Tibial artery (tissue), 4 donors: ENCODE data around the gene HSH2D.

ENCODE experiments used
- DNase-seq, 2 donors: peaks; one replicate each; pipeline ENCODE4 v3.0.0-alpha.2; 2019
- H3K27ac ChIP-seq, 2 donors: fragments of 200-600 bp; sonication (generic) in 1 of 2; 1 replicate in 1 of 2; 2 replicates in 1 of 2; pipeline ENCODE4 v1.5.1; 2018 to 2019; ENCODE audit warnings: mild to moderate bottlenecking in 1 of 2
- H3K27me3 ChIP-seq, 2 donors: fragments of 200-600 bp; sonication (generic) in 1 of 2; one replicate each; pipeline versions ENCODE4 v1.5.1 to v1.6.0; 2016 to 2019
- H3K36me3 ChIP-seq, 3 donors: fragments of 200-600 bp; sonication (generic) in 2 of 3; one replicate each; pipeline ENCODE4 v1.5.1; 2016 to 2019; ENCODE audit warnings: mild to moderate bottlenecking in 2 of 3
- H3K4me1 ChIP-seq, 4 donors: fragments of 200-600 bp; sonication (generic) in 2 of 4; 1 replicate in 3 of 4; 2 replicates in 1 of 4; pipeline ENCODE4 v1.5.1; 2016 to 2019
- H3K4me3 ChIP-seq, 2 donors: fragments of 200-600 bp; sonication (generic) in 1 of 2; 1 replicate in 1 of 2; 2 replicates in 1 of 2; pipeline ENCODE4 v1.5.1; 2018 to 2019; ENCODE audit warnings: mild to moderate bottlenecking in 2 of 2
- H3K9me3 ChIP-seq, 3 donors: fragments of 200-600 bp; sonication (generic) in 1 of 3; one replicate each; pipeline ENCODE4 v1.5.1; 2016 to 2019
- intact Hi-C: fragments of 100-400 bp; cut with DNase I; formaldehyde crosslinking; loops from one replicate; pipeline ENCODE4 v1.15.0; 2023; ENCODE audit warnings: low total_unique reads
- TF ChIP-seq, protein P1 (sequence below), 2 experiments: fragments of 200-600 bp in 1 of 2; fragments of 450-650 bp in 1 of 2; IDR thresholded peaks; one replicate each; pipeline ENCODE4 v1.5.1; 2017 to 2019; ENCODE audit warnings: antibody characterized with exemption in 2 of 2, mild to moderate bottlenecking in 1 of 2, moderate library complexity in 1 of 2

HSH2D gene

DNA sequence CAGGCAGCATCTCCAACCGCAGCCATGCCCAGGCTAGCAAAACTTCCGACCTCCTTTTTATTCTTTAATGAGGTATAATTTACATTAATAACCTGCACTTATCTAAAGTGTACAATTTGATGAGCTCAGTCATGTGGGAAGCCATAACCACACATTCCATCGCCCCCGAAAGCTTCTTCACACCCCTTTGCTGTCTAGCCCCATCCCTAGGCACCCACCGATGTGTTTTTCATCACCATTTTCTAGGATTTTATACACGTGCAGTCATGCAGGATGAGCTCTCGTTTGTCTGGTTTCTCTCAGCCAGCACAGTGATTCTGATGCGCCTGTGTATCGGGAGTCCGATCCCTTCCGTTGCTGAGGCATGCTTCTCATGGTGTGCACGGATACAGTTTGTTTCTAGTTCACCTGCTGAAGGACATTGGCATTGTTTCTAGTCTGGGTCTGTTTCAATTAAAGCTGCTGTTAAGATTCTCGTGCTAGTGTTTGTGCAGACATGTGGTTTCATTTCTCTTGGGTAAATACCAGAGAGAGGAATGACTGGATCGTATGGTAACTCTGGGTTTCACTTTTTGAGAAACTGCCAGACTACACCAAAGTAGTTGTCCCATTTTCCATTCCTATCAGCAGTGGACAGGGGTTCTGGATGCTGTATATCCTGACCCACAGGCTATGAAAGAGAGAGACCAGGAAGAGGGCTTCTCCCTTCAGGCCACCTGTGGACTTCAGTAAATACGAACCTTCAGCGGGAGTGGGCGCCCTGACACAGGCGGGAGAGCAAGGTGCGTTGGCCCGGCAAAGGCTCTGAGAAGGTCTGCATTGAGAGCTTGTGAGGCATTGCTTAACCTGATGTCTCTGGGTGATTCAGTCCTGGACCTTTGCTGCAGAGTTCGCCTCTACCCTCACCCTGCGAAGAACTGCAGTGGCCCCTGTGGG, 59.1 kb downstream of the HSH2D start:
- no peaks in the 10 kb centered on the region for H3K9me3 ChIP-seq
- peaks cover 0 to 30% (median 22%) of the 10 kb centered on the region in 4 donors for H3K4me1 ChIP-seq
- intact Hi-C loops = no loop called here
- DNase-seq = peak in 1 of 2 donors; percentile 29
- TF ChIP-seq, protein P1, sequence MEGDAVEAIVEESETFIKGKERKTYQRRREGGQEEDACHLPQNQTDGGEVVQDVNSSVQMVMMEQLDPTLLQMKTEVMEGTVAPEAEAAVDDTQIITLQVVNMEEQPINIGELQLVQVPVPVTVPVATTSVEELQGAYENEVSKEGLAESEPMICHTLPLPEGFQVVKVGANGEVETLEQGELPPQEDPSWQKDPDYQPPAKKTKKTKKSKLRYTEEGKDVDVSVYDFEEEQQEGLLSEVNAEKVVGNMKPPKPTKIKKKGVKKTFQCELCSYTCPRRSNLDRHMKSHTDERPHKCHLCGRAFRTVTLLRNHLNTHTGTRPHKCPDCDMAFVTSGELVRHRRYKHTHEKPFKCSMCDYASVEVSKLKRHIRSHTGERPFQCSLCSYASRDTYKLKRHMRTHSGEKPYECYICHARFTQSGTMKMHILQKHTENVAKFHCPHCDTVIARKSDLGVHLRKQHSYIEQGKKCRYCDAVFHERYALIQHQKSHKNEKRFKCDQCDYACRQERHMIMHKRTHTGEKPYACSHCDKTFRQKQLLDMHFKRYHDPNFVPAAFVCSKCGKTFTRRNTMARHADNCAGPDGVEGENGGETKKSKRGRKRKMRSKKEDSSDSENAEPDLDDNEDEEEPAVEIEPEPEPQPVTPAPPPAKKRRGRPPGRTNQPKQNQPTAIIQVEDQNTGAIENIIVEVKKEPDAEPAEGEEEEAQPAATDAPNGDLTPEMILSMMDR (IDR thresholded peaks at IDR 0.05) = no peak
- H3K36me3 ChIP-seq = peaks cover 23 to 70% (median 54%) of the 10 kb centered on the region in 3 donors
- H3K4me3 ChIP-seq = no peak overlapping the region
- no peaks in the 10 kb centered on the region for H3K27me3 ChIP-seq
- no peak overlapping the region for H3K27ac ChIP-seq

DNA sequence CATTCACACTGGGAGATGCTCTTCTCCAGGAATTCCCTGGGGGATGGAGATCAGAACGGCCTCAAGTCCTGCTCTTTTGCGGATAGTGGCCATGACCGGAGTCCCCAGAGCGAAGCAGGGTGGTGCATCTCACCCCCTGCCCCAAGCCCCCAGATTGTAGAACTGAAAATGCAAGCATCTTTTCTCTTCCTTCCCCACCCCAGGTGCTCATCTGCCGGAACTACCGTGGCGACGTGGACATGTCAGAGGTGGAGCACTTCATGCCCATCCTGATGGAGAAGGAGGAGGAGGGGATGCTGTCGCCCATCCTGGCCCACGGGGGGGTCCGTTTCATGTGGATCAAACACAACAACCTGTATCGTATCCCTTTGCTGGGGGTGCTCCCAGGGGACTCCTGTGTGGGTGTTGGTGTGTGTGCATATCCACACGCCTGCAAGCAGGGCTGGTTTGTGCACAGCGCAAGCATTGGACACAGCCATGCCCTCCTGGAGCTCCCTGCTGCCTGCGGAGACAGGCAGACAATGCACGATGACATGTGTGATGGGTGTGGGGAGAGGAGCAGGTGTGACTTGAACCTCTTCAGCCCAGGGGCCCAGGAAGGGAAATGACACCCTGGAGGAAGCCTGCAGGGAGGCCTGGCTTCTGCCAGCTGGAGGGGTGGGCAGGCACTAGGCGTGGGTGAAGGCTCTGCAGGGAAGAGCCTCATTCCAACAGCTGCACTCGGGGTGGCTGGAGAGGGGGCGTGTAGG, 59.9 kb downstream of the HSH2D start:
- Histone ChIP-seq H3K4me1 (peaks cover 0 to 26% (median 20%) of the 10 kb centered on the region in 4 donors), H3K36me3 (peaks cover 28 to 78% (median 63%) of the 10 kb centered on the region in 3 donors), H3K4me3 (no peak overlapping the region), H3K27ac (no peak overlapping the region), H3K27me3 (no peaks in the 10 kb centered on the region), H3K9me3 (no peaks in the 10 kb centered on the region)
- intact Hi-C loops = no loop called here
- TF ChIP-seq, protein P1 (IDR thresholded peaks at IDR 0.05) = no peak
- peak in 1 of 2 donors; percentile 55 for DNase-seq

DNA sequence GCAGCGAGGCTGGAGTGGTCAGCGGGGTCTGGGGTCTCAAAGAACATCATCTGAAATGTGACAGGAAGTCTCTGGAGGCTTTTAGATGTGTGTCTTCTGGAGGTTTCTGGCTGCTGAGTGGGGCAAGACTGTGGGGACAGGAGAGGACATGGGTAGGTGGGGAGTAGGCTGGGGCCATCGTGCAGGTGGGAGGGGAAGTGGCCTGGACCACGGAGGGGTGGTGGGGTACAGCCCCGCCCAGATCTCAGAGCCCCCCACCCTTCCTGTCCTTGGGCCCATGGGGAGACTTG, 60.5 kb downstream of the HSH2D start:
- no peaks in the 10 kb centered on the region for H3K27me3 ChIP-seq
- intact Hi-C loops = no loop called here
- H3K4me1 ChIP-seq = peaks cover 0 to 21% (median 15%) of the 10 kb centered on the region in 4 donors
- TF ChIP-seq, protein P1 (IDR thresholded peaks at IDR 0.05) = no peak
- H3K36me3 ChIP-seq = peaks cover 33 to 83% (median 68%) of the 10 kb centered on the region in 3 donors
- no peak overlapping the region for H3K27ac ChIP-seq
- H3K9me3 ChIP-seq = no peaks in the 10 kb centered on the region
- H3K4me3 ChIP-seq = no peak overlapping the region
- peak in 1 of 2 donors; percentile 51 for DNase-seq

DNA sequence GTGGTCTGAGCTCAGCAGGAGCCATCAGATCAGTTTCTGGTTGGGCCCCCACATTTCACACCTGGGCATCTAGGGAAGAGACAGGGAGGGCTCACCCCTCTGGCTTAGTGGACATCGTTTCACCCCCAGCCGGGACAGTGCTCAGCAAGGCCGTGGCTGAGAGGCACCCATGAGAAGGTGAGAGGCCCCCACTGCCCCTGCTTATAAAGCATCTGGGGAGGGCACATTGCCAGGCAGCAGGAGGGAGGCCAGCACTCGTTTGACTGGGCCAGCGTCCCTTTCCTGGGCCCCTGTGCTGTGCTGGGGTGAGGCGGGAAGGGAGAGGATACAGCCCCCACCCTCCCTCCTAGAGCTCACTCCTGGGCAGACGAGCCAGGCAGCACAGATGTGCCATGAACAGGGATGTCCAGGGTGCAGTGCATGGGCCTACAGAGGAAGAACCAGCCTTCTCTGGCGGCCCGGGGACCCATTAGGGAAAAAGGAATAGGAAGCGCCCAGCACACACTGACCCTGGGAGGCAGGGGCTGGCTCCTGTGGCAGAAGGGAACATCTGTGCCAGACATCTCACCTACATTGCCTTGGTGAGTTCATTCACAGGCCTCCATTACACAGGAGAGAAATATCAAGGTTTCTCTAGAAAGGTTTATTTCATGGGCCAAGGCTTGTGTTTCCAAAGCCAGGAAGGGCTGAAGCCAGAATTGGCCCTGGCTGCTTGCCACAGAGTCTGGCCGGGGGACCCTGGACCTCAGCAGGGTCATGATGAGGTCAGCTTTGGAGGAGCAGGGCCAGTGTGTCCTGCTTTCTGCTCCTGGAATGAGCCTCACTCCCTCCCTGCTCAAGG, 61.9 kb downstream of the HSH2D start:
- H3K27me3 ChIP-seq = no peaks in the 10 kb centered on the region
- DNase-seq = peak; percentile 18 to 43
- peaks cover 47 to 96% (median 83%) of the 10 kb centered on the region in 3 donors for H3K36me3 ChIP-seq
- H3K4me3 ChIP-seq = no peak overlapping the region
- intact Hi-C loops = no loop called here
- H3K9me3 ChIP-seq = no peaks in the 10 kb centered on the region
- TF ChIP-seq, protein P1 (IDR thresholded peaks at IDR 0.05) = no peak
- no peak overlapping the region for H3K27ac ChIP-seq
- peaks cover 0 to 6% (median 1%) of the 10 kb centered on the region in 4 donors for H3K4me1 ChIP-seq

DNA sequence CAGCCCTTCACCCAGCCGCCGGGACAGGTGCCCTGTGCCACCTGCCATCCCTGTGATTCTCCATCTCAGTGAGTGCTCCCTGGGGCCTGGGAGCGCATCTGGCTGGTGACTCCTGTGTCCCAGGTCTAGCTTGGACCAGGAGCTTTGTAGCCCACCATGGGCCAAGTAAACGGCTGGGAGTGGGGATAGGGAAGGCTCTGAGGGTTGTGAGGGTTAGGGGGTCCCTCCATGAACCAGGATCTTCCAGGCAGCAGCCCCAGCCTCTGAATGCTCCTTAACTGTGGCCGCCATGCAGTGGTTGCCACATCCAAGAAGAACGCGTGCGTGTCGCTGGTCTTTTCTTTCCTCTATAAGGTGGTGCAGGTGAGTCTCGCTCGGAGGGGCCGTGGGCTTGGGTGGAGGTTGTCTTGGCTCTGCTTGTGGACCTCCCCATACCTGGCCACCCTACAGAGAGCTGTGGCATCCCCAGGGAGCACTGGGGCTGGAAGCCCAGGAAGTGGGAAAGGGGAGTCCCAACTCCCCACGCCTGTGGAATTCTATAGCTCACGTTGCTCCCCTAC, 62.6 kb downstream of the HSH2D start:
- no peaks in the 10 kb centered on the region for H3K4me1 ChIP-seq
- H3K36me3 ChIP-seq = peaks cover 51 to 97% (median 89%) of the 10 kb centered on the region in 3 donors
- no peak overlapping the region for H3K4me3 ChIP-seq
- no peak overlapping the region for H3K27ac ChIP-seq
- intact Hi-C loops = no loop called here
- TF ChIP-seq, protein P1 (IDR thresholded peaks at IDR 0.05) = no peak
- H3K9me3 ChIP-seq = no peaks in the 10 kb centered on the region
- peak in 1 of 2 donors; percentile 9 for DNase-seq
- no peaks in the 10 kb centered on the region for H3K27me3 ChIP-seq
